Testis (tissue), 2 donors: Measurements from ENCODE around the gene RUFY1.
"Not testable (repeated sequence)": the region's sequence is repeated elsewhere in the genome, so short reads cannot be mapped to it uniquely, and the experiment has no call there.

Experiments
- POLR2A ChIP-seq: fragments of 450-650 bp; IDR thresholded peaks from one replicate; pipeline ENCODE4 v1.6.1; 2017; ENCODE audit warnings: antibody characterized with exemption, mild to moderate bottlenecking, moderate library complexity
- TF ChIP-seq, protein P1 (sequence below), 3 experiments: fragments of 450-650 bp in 2 of 3; fragments of 200-600 bp in 1 of 3; sonication (generic) in 1 of 3; IDR thresholded peaks; one replicate each; pipeline ENCODE4 v1.5.1; 2016 to 2019; ENCODE audit warnings: antibody characterized with exemption in 3 of 3, mild to moderate bottlenecking in 2 of 3, moderate library complexity in 1 of 3

DNA sequence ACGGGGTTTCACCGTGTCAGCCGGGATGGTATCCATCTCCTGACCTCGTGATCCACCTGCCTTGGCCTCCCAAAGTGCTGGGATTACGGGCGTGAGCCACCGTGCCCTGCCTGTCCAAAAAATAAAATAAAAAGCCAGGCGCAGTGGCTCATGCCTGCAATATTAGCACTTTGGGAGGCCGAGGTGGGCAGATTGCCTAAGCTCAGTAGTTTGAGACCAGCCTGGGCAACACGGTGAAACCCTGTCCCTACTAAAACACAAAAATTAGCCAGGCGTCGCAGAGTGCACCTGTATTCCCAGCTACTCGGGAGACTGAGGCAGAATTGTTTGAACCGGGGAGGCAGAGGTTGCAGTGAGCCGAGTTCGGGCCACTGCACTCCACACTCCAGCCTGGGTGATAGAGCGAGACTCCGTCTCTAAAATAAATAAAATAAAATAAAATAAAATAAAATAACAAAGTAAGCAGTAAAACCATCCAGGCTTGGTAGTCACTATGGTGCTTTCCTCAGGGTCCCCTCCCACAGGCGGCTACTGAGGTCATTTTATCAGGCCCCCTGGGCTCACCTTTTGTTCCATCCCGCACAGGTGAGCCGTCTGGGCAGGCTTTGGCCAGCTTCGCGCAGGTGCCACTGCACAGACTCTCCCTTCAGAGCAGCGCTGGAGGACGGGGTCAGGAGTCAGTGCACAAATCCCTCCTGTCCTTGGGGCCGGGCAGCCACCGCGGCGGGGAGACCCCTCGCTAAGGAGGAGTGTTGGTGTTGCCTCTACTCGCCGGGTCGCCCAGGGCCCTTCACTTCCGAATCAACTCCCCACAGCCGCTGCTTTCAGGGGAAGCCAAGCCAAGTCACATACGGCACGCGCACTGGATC lies 83.4 kb downstream of the RUFY1 start:
- TF ChIP-seq POLR2A: not testable (repeated sequence)
- TF ChIP-seq, protein P1, sequence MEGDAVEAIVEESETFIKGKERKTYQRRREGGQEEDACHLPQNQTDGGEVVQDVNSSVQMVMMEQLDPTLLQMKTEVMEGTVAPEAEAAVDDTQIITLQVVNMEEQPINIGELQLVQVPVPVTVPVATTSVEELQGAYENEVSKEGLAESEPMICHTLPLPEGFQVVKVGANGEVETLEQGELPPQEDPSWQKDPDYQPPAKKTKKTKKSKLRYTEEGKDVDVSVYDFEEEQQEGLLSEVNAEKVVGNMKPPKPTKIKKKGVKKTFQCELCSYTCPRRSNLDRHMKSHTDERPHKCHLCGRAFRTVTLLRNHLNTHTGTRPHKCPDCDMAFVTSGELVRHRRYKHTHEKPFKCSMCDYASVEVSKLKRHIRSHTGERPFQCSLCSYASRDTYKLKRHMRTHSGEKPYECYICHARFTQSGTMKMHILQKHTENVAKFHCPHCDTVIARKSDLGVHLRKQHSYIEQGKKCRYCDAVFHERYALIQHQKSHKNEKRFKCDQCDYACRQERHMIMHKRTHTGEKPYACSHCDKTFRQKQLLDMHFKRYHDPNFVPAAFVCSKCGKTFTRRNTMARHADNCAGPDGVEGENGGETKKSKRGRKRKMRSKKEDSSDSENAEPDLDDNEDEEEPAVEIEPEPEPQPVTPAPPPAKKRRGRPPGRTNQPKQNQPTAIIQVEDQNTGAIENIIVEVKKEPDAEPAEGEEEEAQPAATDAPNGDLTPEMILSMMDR (IDR thresholded peaks at IDR 0.05): not testable (repeated sequence)
